ENCODE data around the gene PANX1. TPM values are rescaled to one million over a fixed set of nuclear protein-coding genes. Genes with fewer than 3 reads are reported as not detected.
A peak's percentile ranks its signal among the peaks of the same experiment; 100 is the strongest.

PANX1 gene
- total RNA-seq, 1 donor from 2014 or later, result 60.3 TPM

GRCh38 chr11:94224078-94224477 is 95.4 kb downstream of the PANX1 start:
- FAIRE-seq, result no peak

More at GRCh38 chr11:94224078-94224477, 95.4 kb downstream of the PANX1 start:
- Histone ChIP-seq H3K27me3 (ENCODE audit: control insufficient read depth, insufficient read depth, low read length) (no peaks in the 10 kb centered on the region), H3K4me3 (ENCODE audit: low read depth, low read length) (no peak overlapping the region), H3K36me3 (ENCODE audit: control insufficient read depth, insufficient read depth, low read length) (no peaks in the 10 kb centered on the region)
- DNase-seq (ENCODE audit: low read depth), result peak; percentile 8
- TF ChIP-seq CTCF (IDR thresholded peaks at IDR 0.05; ENCODE audit: insufficient read depth, low read length, severe bottlenecking), result no peak

Other genes with a start within 250 kb of the PANX1 start
- gene HEPHL1, start 107.5 kb upstream of the PANX1 start, total RNA-seq, result 0.26 and 0.51 TPM in 2 replicates
- not detected in 2 replicates for gene IZUMO1R, start 175.7 kb downstream of the PANX1 start, total RNA-seq